WTC11 (cell line): ENCODE data around the gene SRGAP1.

Experiments
- ATF3 ChIP-seq: sonication (generic); formaldehyde crosslinking; conservative IDR thresholded peaks from 2 replicates; pipeline ENCODE4 v1.8.1; 2022; ENCODE audit warnings: mild to moderate bottlenecking, missing genetic modification reagents
- CTCF ChIP-seq: fragments of 200-600 bp; IDR thresholded peaks from 2 replicates; pipeline ENCODE4 v1.8.0; 2022; ENCODE audit warnings: antibody characterized with exemption
- GABPB1 ChIP-seq: sonication (generic); formaldehyde crosslinking; IDR thresholded peaks from 2 replicates; pipeline ENCODE4 v1.8.1; 2023; ENCODE audit warnings: mild to moderate bottlenecking, missing genetic modification reagents
- JUN ChIP-seq: sonication (generic); formaldehyde crosslinking; IDR thresholded peaks from 2 replicates; pipeline ENCODE4 v1.8.0; 2023; ENCODE audit warnings: mild to moderate bottlenecking, missing genetic modification reagents
- MAX ChIP-seq: sonication (generic); formaldehyde crosslinking; IDR thresholded peaks from 2 replicates; pipeline ENCODE4 v1.8.0; 2022; ENCODE audit warnings: mild to moderate bottlenecking, missing genetic modification reagents
- NR2C2 ChIP-seq: sonication (generic); formaldehyde crosslinking; IDR thresholded peaks from 2 replicates; pipeline ENCODE4 v1.8.0; 2022; ENCODE audit warnings: mild to moderate bottlenecking, missing genetic modification reagents
- SMAD4 ChIP-seq: sonication (generic); formaldehyde crosslinking; IDR thresholded peaks from 2 replicates; pipeline ENCODE4 v1.8.0; 2022; ENCODE audit warnings: mild to moderate bottlenecking, missing genetic modification reagents
- STAT6 ChIP-seq: sonication (generic); formaldehyde crosslinking; conservative IDR thresholded peaks from 2 replicates; pipeline ENCODE4 v1.8.1; 2023; ENCODE audit warnings: mild to moderate bottlenecking, low read depth, missing genetic modification reagents, moderate library complexity
- TEAD4 ChIP-seq: sonication (generic); formaldehyde crosslinking; IDR thresholded peaks from 2 replicates; pipeline ENCODE4 v1.8.0; 2022; ENCODE audit warnings: mild to moderate bottlenecking, missing genetic modification reagents
- TP53 ChIP-seq: sonication (generic); formaldehyde crosslinking; IDR thresholded peaks from 2 replicates; pipeline ENCODE4 v1.8.1; 2023; ENCODE audit warnings: mild to moderate bottlenecking, missing genetic modification reagents
- ZNF121 ChIP-seq: sonication (generic); formaldehyde crosslinking; IDR thresholded peaks from 2 replicates; pipeline ENCODE4 v1.8.0; 2023; ENCODE audit warnings: missing genetic modification reagents
- ZNF219 ChIP-seq: sonication (generic); formaldehyde crosslinking; IDR thresholded peaks from 2 replicates; pipeline ENCODE4 v1.8.0; 2023; ENCODE audit warnings: missing genetic modification reagents, mild to moderate bottlenecking, borderline replicate concordance
- ZNF263 ChIP-seq: sonication (generic); formaldehyde crosslinking; IDR thresholded peaks from 2 replicates; pipeline ENCODE4 v1.8.1; 2022; ENCODE audit warnings: low read depth, mild to moderate bottlenecking, moderate library complexity, missing genetic modification reagents
- ZNF423 ChIP-seq: fragments of 250-450 bp; sonication (Bioruptor Pico); IDR thresholded peaks from 2 replicates; pipeline ENCODE4 v2.1.2; 2022; ENCODE audit warnings: mild to moderate bottlenecking, moderate library complexity

- TF ChIP-seq CTCF (no peak), ZNF423 (CRISPR knock-in tag) (no peak), JUN (no peak), STAT6 (CRISPR knock-in tag) (no peak), ZNF263 (no peak), ZNF121 (CRISPR knock-in tag) (no peak), NR2C2 (no peak), ATF3 (CRISPR knock-in tag) (no peak), GABPB1 (CRISPR knock-in tag) (no peak), SMAD4 (CRISPR knock-in tag) (no peak), TP53 (CRISPR knock-in tag) (no peak), ZNF219 (CRISPR knock-in tag) (no peak), TEAD4 (CRISPR knock-in tag) (no peak), MAX (CRISPR knock-in tag) (no peak)
Observed at GRCh38 chr12:64051057-64051456, 206.6 kb downstream of the SRGAP1 start.
